ENCODE data around the gene FXYD2.

The FXYD2 gene

DNA sequence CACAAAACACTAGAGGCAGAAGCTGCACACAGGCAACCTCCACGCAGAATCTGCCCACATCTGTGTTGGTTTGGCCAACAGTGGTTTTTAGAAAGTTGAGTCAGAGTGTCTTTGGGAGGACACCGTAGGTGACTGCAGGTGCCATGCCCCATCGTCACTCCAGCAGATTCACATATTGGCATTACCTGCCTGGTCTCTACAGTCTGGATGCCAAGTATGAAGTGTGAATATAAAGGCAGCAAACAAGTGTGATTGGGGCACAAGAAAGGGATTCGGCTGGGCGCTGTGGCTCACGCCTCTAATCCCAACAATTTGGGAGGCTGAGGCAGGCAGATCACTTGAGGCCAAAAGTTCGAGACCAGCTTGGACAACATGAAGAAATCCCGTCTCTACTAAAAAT lies 11.0 kb upstream of the FXYD2 start:
- DNase-seq (ENCODE audit: low read depth), result no peak
- TF ChIP-seq, protein P1, sequence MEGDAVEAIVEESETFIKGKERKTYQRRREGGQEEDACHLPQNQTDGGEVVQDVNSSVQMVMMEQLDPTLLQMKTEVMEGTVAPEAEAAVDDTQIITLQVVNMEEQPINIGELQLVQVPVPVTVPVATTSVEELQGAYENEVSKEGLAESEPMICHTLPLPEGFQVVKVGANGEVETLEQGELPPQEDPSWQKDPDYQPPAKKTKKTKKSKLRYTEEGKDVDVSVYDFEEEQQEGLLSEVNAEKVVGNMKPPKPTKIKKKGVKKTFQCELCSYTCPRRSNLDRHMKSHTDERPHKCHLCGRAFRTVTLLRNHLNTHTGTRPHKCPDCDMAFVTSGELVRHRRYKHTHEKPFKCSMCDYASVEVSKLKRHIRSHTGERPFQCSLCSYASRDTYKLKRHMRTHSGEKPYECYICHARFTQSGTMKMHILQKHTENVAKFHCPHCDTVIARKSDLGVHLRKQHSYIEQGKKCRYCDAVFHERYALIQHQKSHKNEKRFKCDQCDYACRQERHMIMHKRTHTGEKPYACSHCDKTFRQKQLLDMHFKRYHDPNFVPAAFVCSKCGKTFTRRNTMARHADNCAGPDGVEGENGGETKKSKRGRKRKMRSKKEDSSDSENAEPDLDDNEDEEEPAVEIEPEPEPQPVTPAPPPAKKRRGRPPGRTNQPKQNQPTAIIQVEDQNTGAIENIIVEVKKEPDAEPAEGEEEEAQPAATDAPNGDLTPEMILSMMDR (IDR thresholded peaks at IDR 0.05; ENCODE audit: insufficient read depth, low read depth, low read length, missing control alignments), result no peak
- H3K4me3 ChIP-seq (ENCODE audit: low read length), result no peak overlapping the region

DNA sequence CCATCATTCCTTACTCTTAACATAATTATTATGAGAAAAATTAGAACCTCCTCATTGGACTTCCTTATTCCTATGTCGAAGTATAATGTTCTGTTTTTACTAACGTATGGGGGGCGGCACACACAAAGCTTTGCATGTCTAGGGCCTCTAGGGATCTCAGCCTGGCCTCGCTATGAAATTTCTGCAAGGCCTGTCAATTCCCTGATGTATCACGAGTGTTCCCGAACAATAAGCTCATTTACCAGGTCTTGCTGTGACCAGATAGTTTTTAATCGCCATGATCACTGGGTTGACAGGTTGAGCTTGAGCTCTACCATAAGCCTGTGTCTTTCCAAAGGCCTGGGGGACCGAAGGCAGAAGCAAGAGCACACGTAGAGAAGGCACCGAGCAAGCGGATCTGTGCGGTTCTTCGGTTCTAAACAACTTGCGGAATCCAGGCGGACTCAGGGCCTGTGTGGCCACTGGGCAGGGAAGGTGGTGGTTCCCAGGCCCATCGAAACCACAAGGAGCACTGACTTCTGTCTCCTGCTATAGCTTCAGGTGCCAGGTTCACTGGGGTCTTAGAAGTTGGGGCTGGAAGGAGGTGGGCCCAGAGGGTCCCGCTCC lies 10.4 kb upstream of the FXYD2 start:
- DNase-seq (ENCODE audit: low read depth), result no peak
- H3K4me3 ChIP-seq (ENCODE audit: low read length), result no peak overlapping the region
- TF ChIP-seq, protein P1 (IDR thresholded peaks at IDR 0.05; ENCODE audit: insufficient read depth, low read depth, low read length, missing control alignments), result no peak

DNA sequence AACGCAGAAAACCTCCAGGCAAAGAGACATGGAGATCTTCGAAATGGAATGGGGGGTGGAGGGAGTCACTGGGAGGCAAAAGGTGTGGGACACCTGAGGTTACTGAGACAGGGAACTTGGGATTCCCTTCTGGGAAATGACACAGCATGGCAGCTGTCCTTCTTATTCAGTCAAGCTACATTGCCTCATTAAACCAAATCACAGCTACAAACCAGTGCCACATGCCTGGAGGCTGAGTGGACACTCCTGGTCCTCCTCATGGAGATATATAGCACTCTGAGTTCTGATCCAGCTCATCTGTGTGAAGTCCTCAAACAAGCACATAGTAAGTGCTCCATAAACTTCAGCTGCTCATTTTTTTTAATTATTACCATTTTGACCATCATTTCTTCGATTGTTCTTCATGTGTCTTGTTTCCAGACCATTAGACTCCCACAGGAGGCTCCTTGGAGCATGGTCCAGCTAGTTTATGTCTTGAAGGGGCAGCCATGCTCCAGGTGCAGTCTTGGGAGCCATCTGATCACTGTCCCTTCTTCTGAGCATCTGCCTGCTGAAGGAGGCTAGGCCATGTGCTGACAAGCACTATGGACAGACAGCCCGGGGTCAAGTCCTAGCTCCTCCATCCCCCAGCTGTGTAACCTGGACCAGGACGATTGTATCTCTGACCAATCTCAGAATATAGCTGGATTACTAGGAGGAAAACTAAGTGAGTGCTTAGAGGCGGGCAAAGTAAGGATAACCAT lies 9.7 kb upstream of the FXYD2 start:
- H3K4me3 ChIP-seq (ENCODE audit: low read length), result no peak overlapping the region
- TF ChIP-seq, protein P1 (IDR thresholded peaks at IDR 0.05; ENCODE audit: insufficient read depth, low read depth, low read length, missing control alignments), result no peak
- DNase-seq (ENCODE audit: low read depth), result no peak

DNA sequence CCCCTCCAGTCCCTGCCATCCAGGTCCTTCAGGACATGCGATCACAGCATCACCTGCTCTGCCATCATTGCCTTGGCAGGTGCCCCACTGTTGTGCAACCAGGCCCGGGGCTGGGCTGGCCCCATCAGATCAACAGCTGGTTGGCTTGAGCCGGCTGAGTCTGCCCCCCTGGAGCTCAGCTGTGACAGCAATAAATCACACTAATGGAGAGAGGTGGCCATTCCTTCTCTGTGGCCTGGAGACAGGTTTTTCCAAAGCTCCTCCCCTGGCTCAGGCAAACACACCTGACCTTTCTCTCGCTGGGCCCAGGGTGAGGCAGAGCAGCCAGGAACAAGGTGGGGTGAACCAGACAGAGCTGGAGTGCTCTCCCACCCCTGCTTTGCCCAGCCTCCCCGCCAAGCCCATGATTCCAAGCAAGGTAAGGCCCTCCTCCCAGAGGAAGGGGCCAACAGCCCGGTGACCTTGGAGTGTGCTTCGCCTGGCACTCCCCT lies 8.9 kb upstream of the FXYD2 start:
- DNase-seq (ENCODE audit: low read depth), result peak; percentile 22
- TF ChIP-seq, protein P1 (IDR thresholded peaks at IDR 0.05; ENCODE audit: insufficient read depth, low read depth, low read length, missing control alignments), result no peak

DNA sequence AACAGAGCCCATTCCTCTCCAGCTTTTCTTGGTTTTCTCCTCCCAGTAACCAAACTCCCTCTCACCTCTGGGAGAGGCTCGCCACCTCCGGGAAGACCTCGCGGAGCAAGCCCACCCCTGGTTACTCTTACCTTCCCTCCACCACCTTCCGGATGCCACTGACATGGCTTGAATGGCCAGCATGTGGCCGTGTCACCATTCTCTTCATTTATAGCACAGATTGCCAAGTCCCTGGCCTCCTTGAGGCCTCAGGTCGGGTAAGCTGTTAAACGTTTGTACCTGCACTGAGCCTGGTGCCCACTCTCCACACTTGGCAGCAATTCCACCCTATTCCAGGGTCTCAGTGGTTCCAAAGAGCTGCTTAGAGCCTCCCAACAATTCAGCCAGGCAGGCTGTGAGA lies 8.0 kb upstream of the FXYD2 start:
- DNase-seq (ENCODE audit: low read depth), result no peak
- H3K4me3 ChIP-seq (ENCODE audit: low read length), result no peak overlapping the region
- TF ChIP-seq, protein P1 (IDR thresholded peaks at IDR 0.05; ENCODE audit: insufficient read depth, low read depth, low read length, missing control alignments), result no peak

More for the DNA sequence above, 8.9 kb upstream of the FXYD2 start:
- H3K4me3 ChIP-seq (ENCODE audit: low read length), result no peak overlapping the region

DNA sequence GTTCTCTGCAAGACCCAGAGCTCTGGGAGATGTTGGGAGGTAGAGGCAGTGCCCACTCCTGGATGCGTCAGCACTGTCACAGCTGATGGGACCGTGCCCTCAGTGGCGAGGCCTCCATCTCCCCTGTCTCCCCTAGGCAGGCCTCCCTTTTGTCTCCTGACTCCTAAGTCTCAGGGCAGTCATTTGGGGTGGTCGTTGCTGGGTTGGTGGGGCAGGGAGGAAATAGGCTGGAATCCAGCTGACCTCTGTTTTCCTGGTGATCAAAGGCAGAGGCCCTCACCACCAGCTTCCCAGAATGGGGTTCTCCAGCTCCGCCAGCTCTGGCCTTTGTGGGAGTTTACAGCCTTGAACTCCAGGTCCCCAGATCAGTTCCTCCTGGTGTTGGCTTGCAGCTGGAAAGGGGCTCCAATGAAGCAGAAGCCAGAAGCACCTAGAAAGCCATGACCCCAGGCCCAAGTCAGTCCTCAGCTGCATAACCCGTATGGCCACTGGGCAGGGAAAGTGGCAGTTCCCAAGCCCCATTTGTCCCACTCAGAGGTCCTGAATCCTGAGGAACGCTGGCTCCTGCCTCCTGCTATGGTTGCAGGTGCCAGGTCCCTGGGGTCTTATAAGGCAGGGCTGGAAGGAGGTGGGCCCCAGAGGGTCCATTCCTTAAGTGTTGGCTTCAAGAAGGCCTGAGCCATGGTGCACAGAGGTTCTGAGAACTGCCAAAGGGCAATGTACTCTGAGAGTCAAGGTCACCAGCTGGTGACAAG lies 7.3 kb upstream of the FXYD2 start:
- TF ChIP-seq, protein P1 (IDR thresholded peaks at IDR 0.05; ENCODE audit: insufficient read depth, low read depth, low read length, missing control alignments), result no peak
- DNase-seq (ENCODE audit: low read depth), result no peak
- H3K4me3 ChIP-seq (ENCODE audit: low read length), result no peak overlapping the region
